HG03280 (cell line): ENCODE results near the gene SLC22A4.

Experiments used
- ATAC-seq: cut with Tn5 transposase; IDR thresholded peaks from one replicate; pipeline ENCODE4 v1.9.1; 2021; ENCODE audit warnings: mild to moderate bottlenecking, moderate library complexity; ENCODE audit not compliant: unreplicated experiment

SLC22A4 gene

DNA sequence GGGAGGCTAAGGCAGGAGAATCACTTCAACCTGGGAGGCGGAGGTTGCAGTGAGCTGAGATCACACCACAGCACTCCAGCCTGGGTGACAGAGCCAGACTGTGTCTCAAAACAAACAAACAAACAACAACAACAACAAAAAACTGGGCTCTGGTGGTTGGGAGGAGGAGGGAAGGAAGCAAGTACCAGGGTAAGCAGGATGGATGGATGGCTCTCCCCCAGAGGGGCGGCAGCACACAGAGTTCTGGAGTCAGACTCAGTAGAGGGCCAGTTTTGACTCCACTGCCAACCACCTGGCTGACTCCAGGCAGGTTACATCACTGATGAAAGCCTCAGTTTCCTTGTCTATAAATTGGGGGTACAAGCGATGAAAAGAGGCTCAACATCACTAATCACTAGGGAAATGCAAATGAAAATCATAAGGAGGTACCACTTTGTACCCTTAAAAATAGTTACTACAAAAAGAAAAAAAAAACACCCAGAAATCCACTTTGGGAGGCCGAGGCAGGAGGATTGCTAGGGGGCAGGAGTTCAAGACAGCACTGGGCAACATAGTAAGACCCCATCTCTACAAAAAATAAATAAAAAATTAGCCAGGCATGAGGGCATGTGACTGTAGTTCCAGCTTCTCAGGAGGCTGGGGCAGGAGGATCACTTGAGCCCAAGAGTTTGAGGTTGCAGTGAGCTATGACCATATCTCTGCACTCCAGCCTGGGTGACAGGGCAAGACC lies 3.2 kb downstream of the SLC22A4 start:
- ATAC-seq: no peak

DNA sequence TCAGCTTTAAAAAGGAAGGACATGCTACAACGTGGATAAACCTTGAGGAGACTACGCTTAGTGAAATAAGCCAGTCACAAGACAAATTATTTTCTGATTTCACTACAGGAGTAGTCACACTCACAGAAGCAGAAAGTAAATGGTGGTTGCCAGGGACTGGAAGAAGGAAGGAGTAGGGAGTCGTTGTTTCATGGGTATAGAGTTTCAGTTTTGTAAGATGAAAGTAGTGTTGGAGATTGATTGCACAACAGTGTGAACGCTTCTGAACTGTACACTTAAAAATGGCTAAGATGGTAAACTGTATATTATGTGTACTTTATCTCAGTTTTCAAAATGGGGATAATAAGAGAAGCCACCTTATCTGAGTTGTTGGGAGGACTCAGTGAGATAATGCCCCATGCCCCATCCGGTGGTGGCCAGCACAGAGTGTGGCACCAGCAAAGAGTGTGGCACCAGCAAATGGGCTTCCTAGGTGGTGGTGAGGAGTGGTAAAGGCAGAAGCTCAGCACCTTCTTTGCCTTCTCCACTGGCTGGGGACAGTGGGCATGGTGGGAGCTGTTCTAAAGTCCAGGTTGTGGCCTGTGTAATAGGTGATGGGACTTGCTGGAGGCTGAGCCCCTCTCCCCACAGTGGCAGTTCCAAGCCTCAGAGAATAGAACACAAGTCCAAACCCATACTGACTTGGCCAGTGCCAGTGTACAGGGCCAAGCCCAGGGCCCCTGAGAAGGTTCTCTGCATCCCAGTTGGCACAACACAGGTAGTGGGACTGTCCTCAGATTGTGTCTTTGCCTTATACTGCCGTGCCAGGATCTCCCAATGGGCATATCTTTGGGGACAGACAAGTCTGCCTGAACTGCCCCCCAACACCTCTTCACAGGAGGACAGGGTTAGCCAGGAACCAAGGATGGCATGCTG lies 4.4 kb downstream of the SLC22A4 start:
- ATAC-seq: no peak

DNA sequence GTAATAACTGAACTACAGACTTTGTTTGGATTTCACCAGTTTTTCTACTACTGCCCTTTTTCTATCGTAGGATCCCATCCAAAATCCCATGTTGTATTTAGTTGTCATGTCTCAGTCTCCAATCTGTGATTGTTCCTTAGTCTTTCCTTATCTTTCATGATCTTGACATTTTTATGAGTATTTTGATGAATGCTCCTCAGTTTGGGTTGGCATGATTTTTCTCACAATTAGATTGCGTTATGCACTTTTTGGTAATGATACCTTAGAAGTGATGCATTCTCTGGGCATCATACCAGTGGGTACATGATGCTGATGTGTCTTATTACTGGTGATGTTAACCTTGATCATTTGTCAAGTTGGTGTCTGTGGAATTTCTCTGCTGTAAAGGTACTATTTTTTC lies 5.7 kb downstream of the SLC22A4 start:
- no peak for ATAC-seq

DNA sequence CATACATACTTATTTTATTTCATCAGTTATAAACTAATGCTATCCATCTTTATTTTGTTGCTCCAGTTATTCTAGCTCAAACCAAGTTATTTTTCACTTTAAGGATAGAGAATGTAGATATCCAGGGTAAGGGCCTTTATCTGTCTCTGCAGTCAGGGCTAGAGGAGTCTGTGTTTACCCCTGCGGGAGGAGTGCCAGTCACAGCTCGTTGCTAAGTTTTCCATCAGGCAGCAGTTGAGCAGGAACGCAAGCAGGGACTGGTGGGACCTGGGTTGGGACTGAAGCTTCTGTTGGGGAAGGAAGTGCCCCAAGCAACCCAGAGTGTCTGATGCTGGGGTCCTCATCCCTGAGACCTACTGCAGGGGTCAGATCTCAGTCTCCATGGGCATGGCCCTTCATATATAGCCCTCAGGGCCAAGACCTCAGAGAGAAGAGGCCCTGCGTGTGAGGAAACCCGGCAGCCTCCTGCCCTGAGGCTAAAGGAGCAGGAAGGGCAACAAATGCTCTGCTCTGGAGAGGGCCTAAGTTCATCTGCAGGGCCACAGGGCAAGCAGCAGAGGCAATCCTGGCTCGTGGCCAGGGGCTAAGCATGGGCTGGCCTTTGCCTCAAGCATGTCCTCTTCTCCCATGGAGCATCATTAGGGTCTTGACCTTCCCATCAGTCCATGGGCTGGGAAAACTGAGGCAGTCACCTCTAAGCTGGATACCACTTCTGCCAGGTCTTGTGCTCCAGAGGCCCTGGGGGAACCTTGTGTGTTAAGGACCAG lies 6.6 kb downstream of the SLC22A4 start:
- ATAC-seq: no peak

DNA sequence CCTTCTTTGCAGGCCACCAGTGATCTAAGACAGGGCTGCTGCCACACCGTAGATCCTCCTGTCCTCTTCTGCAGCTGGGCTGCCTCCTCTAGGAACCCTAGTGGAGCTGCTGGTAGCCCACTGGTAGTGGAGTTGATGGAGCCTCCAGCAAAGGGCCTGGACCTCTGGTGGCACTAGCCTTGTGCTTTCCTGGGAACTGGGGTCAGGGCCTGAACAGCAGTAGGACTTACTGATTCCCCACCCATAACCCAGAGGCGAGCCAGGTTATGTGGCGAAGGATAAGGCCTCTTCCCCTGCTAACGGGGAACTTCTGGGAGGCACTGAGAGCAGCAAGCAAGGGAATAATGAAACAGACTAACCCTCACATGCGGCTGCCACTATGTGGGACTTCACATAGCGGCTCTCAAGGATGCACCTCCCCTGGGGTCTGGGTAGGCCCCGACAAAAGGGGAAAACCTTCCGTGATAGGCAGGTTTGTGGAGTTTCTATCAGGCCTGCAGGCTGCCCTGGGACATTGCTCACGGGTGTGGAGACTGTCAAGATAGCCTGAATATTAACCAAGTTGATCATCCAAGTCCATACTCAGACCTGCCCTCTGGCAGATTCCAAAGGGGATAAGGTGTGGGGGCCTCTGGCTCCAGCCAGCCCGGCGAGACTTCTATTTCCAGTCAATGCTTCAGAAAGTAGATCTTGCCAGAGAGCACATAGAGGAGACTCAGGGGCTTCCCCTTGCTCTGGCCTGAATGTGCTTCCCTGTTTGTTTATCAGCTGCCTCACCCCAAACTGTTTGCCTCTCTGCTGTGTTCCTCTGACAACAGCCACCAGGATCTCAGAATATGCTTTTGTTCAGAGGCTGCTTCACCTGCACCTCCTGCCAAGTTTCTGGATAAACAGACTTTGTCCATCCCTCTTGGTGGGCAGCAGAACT lies 7.4 kb downstream of the SLC22A4 start:
- ATAC-seq: no peak

DNA sequence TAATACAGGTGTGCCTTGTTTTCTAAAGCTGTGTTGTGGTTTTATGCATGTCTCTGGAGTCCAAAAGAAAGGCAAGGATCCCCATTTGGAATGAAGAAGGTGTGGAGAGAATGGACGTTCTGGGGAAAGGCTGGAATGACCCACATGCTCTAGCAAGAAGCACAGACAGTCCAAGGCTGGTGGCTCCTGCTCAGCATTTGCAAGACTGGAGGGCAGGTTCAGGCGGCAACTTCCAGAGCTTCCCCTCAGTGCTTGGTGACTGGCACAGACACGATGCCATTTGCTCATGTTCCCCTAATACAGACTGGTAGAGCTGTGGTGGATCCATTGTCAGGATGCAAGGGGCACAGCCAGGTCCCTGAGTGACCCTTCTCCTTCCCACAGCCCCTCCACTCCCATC lies 8.2 kb downstream of the SLC22A4 start:
- ATAC-seq: no peak

DNA sequence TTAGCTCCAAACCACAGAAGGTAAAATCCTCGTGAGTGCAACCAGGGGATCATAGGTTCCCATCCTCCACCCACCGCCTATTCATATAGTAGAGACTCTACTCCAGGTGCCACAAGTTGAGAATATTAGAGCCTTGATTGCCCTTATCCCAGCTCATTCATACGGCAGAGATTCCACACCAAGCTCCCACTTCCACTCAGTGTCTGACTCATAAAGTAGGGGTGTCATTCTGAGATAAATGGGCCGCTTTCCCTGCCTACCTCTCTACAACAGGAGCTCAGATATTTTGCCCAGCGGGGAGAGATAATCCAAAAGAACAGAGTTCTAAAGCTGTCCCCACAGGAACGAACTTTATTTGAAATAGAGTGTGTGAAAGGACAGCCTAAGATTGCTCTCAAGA lies 9.4 kb downstream of the SLC22A4 start:
- no peak for ATAC-seq

DNA sequence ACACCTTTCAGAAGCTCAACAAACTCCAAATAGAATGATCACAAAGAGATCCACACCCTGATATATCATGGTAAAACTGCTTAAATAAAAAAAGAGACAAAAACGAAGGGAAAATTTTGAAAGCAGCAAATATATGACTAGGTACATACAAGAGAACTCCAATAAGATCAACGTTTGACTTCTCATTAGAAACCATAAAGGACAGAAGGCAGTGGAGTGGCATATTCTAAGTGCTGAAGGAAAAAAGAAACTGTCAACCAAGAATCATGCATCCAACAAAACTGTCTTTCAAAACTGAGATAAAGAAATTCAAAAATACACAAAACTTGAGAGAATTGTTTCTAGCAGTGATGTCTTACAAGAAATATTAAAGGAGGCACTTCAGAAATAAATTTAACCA lies 11.2 kb downstream of the SLC22A4 start:
- ATAC-seq: no peak

DNA sequence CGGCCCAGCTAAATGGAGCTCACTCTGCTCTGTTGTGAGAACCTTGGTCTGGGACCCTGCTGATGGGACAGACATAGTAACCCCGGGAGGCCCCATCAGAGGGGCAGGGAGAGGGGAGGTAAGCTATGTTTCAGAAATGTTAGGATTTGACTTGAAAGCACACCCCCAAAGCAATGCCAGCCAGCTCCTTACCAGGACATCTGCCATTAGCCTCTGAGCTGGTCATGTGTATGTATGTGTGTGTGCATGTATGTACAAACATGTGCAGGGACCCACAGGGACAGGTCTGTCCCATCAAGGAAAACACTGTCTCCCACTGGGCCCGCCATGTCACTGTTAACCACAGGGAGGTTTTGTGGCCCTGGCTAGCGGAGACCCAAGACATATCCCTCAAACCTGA lies 14.5 kb downstream of the SLC22A4 start:
- ATAC-seq: no peak

DNA sequence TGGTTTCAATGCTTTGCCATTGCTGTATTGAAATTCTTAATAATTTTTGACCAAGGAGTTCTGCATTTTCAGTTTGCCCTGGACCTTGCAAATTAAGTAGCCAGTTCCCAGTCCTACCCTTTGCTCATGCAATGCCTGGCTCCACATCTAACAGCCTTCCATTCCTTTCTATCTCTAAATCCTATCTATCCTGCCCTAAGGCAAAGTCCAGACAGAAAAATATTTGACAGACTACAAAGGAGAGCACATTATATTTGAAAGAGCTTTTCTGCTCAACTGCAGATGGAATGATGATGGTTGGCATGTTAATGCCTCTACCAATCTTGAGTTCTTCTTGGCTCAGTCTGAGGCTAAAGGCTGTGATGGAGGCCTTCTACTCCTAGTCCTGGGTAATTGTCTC lies 15.5 kb downstream of the SLC22A4 start:
- ATAC-seq: no peak

DNA sequence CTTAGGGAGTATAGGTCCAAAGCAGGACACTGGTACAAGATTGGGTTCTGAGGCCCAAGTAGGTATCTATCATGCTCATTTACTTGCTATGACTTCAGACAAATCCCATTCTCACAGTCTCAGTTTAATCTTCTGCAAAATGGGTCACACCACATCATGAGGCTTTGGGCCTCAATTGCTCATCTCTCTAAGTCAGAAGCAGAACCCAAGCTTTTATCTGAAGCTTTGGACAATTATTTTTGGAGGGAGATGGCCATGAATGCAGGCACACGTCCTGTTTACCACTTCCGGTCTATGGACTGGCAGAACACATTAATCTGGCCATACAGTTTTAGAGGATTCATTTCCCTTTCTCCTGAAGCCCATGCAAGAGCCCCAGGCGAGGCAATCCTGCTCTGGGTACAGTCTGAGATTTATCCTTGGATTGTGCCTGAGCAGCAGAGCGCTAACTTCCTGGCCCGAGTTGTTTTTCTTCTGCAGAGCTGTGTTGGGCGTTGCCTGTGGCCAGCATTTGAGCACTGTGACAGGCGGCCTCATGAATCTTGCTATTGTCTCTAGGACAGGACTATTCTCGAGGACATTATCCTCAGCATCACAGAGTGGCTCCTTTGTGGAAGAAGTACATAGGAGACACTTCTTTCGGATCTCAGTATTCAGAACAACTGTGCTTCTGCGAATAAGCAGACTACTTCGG lies 16.1 kb downstream of the SLC22A4 start:
- ATAC-seq: no peak

DNA sequence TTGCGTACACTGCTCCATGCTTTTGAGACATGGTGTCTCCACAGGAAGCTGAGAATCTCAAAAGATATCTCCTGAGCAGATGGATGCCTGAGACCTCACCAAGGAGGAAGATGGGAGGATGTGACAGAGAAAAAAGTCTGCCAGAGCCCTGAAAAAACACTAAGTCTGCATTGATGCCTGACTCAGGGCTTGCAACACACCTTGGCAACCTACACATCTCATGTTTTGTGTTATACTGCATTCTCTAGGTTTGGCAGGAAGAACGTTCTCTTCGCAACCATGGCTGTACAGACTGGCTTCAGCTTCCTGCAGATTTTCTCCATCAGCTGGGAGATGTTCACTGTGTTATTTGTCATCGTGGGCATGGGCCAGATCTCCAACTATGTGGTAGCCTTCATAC lies 19.2 kb downstream of the SLC22A4 start:
- ATAC-seq: no peak

DNA sequence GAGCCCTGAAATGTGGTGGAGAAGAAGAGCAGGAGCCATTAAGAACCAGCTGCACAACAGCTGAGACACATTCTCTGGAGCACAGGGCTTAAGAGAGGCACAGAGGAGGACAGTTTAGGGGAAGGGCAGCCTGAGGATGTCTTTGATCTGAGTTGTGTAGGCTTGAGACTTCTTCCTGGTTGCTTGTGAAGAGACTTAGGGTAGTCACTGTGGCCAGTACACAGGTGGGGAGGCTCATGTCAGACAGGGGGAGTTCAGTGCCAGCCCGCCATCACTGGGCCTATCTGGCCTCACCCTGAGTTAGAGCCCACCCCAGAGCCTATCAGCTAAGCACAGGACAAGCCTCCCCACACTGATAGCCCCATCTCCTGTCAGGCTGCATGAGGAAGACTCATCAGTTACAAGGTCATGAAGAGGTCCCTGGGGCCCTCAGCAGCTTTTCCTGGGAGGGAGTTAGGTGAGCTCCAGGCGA lies 19.8 kb downstream of the SLC22A4 start:
- ATAC-seq: no peak

DNA sequence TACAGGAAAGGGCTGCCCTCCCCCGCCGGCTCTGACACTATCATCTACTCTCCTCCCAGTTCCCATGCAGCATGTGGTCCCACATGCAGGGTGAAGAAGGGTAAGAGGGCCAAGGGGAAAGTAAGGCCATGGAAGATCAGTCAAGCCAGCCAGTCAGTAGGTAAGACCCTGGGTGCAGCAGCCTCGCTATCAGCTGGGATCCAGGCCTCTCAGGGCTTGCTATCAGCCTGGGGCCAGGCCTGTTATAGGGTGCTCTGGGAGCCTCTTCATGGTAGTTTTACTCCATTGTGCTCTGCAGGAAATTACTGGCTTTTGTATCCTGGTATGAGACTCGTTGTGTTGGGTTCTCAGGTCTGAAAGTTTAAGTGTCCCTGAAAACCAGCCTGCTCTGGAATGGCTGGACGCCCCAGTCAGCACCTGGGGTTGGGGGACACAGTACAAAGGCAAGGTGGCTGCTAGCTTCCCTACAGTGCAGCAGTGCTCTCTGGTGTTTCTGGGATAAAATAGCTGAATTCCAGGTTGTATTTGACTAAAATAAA lies 21.4 kb downstream of the SLC22A4 start:
- ATAC-seq: no peak

DNA sequence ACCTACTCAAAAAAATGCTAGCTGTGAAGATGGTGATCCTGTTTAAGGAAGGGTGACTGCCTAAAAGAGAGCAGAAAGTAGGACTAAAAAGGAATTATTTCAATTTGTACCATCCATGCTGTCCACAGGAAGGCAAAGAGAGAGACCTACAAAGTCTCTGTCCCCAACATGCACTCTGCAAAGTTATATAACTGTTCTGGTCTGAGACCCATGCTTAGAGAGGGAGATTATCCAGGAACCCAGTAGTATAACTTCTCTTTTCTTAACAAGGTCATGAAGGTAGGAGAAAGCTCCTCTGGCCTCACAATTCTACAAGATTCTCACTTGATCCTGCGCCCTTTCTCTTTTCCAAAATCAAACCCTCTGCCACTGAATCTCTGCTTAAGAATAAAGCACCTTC lies 25.8 kb downstream of the SLC22A4 start:
- no peak for ATAC-seq

DNA sequence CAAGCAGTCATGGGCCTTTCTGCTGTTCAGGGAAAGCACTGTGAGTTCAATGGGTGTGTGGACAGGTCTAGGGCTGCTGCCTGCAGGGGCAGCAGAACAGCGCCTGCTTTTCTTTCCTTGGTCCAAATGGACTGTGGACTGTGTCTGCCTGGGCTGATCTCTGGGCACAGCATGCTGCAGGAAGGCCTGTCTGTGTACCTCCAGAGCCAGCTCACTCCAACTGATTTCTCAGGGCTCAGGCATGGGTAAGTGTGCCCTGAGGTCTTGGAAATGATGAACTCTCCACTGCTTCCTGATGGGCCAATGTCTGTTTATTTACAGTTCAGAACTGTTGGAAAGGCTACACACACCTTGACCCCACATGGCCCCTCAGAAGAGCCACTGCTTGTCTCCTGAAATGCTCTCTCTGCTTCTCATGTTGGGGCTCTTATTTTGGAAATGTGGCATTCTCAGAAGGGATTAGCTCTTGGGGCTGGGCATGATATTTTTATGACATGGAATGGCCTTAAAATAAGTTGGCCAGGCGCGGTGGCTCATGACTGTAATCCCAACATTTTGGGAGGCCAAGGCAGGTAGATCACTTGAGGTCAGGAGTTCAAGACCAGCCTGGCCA lies 27.0 kb downstream of the SLC22A4 start:
- no peak for ATAC-seq

DNA sequence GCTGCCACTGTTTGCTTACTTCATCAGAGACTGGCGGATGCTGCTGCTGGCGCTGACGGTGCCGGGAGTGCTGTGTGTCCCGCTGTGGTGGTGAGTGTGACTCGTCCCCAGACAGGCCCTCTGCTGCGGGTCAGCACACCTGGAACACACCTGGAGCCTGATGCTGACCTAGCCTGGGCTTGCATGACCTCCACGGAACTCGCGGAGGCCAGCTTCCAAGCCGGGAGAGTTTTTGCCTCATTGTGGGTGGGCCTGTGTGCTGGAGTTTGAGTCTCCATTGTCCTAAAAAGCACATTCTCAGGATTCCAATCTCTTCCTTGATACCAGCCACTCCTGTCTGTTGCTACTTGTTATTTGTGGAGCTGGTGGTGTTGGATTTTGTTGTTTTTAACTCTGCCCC lies 28.1 kb downstream of the SLC22A4 start:
- no peak for ATAC-seq

DNA sequence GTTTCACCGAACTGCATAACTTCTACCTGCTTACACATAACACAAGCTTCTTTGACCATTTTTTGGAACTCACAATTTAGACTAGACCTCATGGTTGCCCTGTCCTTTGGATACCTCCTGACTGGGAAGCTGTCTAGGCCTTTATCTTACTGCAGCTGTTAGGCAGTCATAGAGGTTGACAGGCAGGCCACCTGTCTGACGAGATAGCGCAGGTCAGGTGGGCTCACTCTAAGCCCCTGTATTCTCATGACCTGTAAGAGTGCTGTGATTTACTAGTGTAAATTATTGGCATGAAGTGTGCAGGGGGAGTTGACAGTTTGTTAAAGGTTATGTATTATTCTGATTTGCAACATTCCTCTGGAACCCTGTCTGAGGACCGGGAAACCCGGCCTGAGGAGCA lies 29.0 kb downstream of the SLC22A4 start:
- ATAC-seq: no peak

DNA sequence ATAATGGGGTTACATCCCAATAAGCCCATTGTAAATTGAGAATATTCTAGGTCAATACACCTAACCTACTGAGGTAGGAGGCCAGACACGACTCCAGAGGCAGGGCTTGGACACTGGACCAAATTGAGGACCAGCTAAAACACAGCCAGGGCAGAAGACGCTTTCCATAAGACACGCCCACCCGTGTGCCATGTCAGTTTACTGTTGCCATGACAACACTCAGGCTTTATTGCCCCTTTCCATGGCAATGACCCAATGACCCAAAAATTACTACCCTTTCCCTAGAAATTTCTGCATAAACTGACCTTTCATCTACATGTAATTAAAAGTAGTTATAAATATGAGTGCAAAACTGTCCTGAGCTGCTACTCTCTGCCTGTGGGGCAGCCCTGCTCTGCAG lies 31.5 kb downstream of the SLC22A4 start:
- no peak for ATAC-seq
